Stimulated activated CD4-positive, alpha-beta T cell treated with anti-CD3 and anti-CD28 coated beads, Interleukin-1b, Interleukin-23, amount 100 ng/mL, for 24 hours (primary cell): ENCODE measurements around the gene EBF4.

Experiments
- DNase-seq, 4 experiments: peaks; one replicate each; pipeline ENCODE4 v3.0.0-alpha.2; 2020; ENCODE audit warnings: low read depth in 4 of 4, low spot score in 1 of 4

Gene EBF4

DNA sequence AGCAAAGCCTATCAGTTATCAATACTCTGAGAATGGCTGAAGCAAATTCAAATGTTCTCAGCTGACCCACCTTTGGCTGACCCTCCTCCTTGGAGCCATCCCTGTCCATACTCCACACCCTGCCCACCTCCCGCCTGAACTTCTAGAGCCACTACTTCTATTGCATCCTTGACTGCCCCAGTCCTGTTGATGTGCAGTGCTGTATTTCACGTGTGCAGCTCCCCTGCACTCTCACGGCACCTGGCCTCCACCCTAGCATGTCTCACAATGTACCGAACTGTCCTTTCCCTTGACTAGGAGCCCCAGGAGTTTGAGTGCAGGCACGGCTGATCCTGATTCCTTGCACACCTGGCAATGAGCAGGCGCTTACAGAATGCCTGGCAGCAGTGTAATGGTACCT is 100.9 kb downstream of the EBF4 start:
- no peak for DNase-seq

GRCh38 chr20:2794202-2794748 is 101.7 kb downstream of the EBF4 start:
- no peak for DNase-seq

GRCh38 chr20:2794866-2795447 is 102.4 kb downstream of the EBF4 start:
- no peak for DNase-seq

- DNase-seq, result no peak
Observed at GRCh38 chr20:2795451-2795850, 102.9 kb downstream of the EBF4 start.

GRCh38 chr20:2796011-2796660 is 103.6 kb downstream of the EBF4 start:
- DNase-seq, result no peak

DNA sequence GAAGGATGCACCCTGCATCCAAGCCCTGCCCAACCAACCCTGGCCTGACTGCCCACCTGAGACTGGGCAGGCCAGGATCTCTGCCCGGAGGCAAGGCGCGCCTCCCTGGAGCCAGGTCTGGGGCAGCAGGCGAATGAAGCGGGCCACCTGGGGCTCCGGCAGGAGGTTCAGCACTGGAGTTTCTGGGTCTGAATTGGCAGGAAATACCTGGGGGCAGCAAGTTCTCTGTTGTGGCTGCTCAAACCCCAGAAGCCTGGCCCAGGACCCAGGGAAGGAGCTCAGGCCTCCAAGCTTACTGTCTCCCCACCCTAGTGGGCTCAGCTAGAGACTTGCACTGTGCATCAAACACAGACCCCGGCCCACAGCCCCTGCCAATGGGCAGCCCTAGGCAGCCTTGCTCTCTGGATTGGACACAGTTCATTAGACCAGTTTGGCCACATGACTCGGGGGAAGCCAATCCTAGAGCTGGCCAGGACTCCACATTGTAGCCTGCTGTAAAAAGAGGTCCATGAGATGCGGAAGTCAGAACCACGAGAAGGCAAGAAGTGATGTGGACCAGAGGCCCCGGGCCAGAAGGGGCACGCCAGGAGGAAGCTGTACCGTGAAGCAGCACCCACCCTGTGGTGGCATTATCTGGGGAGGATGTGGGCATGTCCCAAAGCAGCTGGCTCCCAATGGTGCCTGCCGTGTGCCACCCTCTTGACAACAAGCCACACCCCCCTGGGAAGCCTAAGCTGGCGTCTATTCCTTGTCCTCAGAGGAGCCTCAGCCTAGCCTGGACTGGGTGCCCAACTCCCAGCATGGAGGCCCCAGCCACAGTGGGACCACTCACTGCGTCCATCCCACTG is 104.8 kb downstream of the EBF4 start:
- DNase-seq, result no peak

DNA sequence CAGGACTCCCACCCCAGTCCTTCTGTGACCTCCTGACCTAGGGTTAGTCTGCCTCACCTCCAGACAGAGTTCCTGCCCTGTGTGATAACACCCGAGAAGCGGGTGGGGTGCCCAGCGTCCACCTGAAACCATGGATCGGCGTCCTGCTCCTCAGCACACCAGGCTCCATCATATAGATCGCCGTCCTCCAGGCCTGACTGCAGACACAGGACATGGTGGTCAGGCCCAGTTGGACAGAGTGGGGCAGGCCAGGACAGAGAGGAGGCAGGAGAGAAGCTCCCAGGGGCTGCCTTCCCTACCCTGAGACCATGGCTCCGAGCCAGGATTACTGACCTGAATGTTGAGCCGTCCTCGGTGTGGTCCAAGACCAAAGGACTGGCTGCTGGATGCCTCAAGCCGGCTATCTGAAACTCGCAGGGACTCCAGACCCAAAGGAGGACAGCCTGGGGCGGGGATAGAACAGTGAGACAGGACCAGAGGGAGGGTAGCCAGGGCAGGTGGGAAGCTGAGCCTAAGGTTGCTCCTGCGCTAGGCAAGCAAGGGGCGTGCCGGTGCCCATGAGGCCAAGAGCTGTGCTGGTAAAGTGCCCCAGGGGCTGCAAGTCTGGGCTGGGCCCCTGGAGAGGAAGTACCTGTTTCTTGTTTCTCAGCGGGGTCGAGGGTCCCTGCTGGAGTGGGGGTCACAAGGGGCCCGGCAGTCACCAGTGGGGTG is 105.7 kb downstream of the EBF4 start:
- DNase-seq, result no peak

DNA sequence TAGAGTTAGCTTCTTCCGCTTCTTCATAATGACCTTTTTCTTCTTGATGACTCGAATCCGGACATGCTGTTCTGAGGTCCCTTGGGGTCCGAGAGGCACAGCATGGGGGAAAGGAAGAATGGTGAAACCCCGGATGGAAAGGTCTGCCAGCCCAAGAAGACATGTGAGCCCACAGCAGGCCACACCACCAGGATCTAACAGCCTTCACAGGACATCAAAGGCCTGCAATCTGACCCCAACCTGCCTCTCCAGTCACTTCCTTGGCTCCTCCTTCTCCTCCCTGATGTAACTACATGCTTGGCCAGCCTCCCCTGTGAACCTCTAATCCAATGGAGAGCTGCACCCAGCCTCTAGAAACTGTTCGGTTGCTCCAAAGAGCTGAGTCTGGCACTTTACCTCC is 106.2 kb downstream of the EBF4 start:
- no peak for DNase-seq

DNA sequence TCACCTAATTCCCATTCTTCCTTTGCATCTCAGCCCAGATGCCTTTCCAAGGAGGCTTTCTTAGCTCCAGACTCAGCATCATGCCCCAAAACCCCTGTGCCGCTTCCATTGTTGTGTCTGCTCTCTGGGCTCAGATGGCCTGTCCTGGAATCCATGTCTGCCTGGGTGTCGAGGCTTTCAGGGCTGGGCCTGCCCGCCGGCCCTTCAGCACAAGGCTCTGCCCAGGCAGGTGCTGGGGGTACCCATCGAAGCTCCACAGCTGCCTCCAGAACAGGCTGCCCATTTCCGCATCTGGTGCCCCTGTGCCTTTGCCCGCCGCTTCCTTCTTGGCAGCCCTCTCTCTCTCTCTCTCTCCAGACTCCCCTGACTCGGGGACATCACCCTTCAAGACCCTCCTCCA is 106.7 kb downstream of the EBF4 start:
- no peak for DNase-seq

DNA sequence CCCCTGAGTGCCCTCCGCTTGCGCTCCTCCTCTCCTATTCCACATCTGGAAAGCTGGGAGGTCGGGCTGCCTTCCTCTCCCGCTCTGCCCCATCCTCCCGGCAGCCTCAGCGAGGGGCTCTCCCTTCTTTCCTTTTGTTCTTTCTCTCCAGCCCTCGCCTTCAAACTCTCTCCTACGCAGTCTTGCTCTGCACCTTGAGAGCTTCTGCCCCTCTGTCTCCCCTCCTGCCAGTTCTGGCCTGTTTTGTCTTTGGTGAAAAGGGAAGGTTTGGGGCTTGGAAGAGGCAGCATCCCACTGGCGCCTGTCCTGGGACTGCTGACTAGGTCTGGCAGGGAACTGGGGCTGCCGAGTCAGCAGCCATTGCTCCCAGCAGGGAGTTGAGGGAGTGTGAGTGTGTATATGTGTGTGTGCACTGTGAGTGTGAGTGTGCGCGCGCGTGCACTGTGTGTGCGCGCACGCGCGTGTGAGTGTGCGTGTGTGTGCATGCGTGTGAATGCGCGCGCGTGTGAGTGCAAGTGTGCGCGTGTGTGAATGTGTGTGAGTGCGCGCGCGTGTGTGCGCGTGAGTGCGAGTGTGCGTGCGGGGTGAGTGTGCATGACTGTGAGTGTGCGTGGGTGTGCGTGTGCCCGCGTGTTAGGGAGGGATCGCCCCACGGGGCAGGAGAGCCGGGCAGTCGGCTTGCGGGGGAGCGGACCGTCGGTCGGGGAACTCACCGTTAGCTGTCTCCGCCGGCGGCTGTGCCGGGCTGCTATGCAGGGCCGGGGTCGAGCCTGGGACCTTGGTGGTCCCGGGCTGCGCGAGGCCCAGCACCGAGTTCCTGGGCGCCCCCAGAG is 107.3 kb downstream of the EBF4 start:
- DNase-seq, result no peak

DNA sequence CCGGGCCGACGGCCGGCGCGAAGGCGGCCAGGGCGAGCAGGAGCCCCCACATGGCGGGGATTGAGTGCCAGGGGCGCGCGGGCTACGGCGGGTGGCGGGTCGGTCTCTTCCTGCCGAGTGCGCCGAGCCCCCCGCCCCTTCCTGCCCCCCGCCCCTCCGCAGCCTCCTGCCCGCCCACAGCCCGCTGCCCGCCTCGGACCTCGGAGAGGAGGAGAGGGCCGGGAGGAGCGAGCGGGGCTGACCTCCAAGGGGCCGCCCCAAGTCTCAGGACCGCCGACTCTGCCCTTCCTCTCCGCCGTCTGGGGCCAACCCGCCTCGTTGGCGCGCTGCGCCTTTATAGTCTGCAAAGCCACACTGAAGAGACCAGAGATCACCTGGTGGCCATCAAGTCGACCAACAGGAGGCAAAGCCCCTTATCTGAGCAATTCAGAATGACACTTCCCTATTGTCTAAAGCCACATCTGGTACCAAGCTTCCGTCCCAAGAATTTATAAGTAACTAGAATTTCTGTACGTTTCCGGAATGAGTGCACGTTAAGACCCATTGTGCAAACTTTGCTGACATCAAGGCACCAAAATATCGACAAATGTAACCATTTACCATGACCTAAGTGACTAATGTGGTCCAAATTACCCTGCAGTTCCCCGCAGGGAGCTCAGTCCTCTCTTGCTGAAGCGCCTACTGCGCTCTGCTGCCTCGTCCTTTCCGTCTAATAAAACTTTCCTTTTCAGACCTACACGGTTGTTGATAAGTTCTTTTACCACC is 108.1 kb downstream of the EBF4 start, which contains the start of gene CPXM1:
Gene CPXM1 (minus strand): TSS at position 107 of the 765 bp plus-strand sequence. CDS start 55 bp downstream, at position 52.
- no peak for DNase-seq

DNA sequence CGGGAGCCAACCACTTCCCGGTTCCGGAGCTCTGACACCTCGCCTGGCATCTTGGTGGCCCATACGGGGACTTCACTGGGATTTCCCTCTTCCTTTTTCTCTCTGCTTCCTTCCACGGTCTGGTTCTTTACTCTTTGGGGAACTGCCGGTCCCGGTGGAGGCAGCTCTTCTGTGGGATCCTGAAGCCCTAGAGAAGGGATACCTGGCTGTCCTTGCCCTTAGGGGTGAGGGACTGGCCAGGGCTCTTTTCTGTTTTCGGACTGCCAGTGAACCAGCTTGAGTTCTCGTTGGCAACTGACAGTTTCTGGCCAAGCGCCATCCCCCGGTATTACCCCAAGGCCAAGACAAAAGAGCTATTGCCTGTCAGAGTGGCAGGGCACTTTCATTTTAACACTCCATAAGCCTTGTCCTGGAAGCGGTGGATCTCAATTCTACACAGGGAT is 108.7 kb downstream of the EBF4 start:
- DNase-seq, result no peak

DNA sequence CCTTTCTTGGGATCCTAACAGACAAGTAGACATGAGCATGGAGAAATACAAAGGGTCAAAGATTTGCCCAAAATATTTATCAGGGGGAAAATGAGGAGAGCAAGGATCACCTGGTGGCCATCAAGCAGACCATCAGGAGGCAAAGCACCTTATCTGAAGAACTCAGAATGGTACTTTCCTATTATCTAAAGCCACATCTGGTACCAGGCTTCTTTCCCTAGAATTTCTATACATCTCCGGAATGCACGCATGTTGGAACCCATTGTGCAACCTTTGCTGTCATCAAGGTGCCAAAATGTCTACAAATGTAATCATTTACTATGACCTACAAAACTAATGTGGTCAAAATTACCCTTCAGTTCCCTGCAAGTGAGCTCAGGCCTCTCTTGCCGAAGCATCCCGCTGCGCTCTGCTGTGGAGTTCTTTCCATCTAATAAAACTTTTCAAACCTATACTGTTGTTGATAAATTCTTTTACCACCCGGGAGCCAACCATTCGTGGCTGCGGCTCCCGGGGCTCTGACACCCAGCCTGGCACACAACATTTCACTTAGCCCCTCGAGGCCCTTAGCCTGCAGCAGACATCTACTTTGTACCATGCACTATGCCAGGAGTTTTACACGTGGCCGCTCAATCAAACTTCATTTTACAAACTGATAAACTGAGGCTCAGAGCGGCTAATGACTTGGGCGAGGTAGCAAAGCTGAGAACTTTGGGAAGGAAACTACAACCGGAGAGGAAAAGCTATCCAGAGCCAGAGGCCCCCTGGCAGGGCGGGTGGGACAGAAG is 111.7 kb downstream of the EBF4 start:
- no peak for DNase-seq

GRCh38 chr20:2804852-2805688 is 112.5 kb downstream of the EBF4 start:
- DNase-seq, result no peak

DNA sequence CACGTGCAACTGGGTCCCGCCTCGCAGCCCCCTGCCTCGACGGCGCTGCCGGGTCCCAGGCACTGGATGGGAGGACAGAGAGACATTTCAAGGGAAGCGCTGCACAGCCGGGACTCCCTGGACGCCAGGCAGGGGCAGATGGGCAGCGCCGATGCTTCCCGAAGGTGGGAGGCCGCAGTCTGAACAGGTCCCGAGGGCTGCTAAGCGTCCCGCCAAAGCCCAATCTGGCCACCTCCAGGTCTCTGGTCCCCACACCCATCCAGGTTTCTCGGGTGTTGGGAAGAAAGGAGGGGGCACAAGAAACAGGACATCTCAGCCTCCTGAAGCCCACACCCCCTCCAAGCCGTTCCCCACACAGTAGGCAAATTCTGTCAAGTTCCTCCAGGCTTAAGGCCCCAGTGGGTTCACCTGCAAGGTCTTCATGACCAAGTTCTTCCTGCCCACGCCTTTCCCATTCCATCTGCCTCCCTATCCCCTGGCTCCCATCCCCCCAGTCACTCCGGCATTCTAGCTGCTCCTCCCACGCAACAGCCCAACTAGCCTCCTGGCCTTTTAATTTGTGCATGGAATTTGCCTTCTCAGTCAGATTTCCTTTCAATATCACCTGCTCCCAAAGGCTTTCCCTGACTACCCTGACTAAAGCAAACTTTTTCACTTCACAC is 113.2 kb downstream of the EBF4 start:
- DNase-seq, result no peak

- DNase-seq, result no peak
Observed at GRCh38 chr20:2806351-2806701, 113.7 kb downstream of the EBF4 start.

DNA sequence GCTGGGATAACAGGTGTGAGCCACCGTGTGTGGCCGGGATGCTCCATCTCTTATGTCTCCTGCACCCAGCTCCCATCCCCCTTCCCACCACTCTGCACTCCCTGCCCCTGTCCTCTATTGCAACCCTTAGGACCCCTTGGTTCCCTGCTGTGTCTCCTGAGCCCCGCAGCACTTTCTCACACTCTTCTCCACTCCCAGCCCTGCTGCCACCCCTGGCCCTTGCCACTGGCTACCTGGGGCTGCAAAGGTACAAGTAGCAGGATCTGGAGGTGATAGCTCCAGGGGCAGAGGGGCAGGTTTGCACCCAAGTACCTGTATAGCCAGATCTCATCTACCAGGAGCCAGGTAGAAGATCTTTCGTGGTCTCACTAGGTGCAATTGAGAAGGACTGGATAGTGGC is 114.4 kb downstream of the EBF4 start:
- no peak for DNase-seq
